ENCODE measurements around the gene NRXN3.

Gene NRXN3

DNA sequence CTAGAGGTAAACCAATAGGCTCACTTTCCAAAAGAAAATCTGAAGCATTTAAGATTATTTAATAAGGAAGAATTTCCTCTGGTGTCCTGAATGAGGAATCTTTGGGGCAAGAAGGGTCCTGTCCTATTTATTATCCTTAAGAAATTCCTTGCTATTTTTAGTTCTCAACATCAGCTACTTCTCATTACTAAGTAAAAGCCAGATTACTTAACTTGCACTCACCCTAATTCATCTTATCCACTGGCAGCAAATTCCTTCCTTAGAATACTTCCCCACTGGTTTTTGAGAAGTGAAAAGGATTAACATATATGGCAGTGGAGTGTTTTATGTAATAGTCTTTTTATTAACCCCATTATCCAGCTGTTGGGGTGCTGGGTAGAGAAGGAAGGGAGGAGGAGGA is 1273.4 kb downstream of the NRXN3 start:
- DNase-seq: no peak
- intact Hi-C loops (cut with DNase I): no loop called here

DNA sequence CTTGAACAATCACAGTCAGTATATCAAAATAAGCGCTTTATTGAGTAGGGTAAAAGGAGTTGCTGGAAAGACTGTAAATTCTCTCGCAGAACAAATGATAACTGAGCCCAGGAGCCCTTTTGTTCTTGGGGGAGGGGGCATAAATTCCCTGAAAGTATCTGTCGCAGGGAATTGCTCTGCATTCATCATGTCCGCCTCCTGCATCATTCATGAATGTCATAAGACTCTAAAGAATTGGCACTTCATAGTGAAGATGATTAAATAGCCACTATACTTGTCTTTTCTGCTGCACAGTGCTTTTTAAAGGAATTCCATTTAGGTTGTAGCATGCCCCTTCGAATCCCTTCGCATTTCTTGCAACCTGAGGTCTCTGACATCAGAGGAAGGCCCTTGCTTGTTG is 1278.8 kb downstream of the NRXN3 start:
- DNase-seq: no peak
- intact Hi-C loops (cut with DNase I): no loop called here

DNA sequence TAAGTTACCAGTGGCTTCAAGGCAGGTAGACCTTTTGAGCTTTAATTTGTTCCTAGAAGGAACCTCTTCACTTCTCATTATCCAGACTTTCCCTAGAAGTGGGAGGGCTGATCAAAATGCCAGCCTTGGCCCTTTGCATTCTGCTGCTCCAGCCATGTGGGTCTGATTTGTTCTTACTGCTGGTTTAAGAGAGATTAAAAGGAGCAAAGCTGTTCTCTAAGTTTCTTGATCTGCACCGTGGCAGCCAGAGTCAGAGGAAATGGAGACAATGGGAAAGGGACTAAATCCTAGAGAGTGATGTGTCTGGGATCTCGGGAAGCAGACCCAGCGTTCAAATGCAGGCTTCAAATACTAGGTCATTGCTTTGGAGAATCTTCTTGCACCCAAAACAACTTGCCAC is 1281.4 kb downstream of the NRXN3 start:
- no peak for DNase-seq
- intact Hi-C loops (cut with DNase I): no loop called here

DNA sequence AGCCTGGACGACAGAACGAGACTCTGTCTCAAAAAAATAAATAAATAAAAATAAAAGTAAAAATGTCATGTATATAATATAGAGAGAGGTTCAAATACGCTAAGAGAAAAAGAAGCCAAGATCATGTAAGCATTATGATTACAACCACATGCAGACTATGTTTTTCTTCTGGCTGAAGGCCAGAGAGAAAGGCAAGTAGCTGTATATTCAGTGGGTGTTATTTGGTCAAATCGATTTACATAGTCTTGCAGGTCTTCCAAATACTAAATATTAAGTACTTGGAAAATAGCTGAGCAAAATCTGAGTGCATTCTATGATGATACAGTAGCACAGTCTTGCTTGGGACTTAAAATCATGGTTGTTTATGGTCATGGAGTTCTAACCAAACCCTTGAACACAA is 1283.1 kb downstream of the NRXN3 start:
- DNase-seq: no peak
- intact Hi-C loops (cut with DNase I): no loop called here

DNA sequence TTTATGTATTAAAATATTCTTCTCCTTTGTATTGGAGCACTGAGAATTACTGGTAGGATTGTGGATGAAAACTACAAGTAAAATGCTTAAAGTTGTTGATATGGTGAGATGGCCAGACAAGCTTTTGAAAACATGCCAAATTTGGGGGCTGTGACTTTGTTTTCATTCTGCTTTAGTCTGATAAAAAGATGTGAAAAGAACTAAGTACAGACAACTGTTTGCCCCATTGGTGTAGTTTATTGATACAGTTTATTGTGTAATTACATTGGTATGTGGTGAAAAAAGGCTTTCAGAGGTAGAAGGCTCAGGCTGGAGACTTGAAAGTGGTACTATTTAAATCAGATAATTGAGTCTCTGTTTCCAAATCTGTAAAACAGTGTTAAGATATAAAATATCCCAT is 1294.3 kb downstream of the NRXN3 start:
- intact Hi-C loops (cut with DNase I): no loop called here
- no peak for DNase-seq

DNA sequence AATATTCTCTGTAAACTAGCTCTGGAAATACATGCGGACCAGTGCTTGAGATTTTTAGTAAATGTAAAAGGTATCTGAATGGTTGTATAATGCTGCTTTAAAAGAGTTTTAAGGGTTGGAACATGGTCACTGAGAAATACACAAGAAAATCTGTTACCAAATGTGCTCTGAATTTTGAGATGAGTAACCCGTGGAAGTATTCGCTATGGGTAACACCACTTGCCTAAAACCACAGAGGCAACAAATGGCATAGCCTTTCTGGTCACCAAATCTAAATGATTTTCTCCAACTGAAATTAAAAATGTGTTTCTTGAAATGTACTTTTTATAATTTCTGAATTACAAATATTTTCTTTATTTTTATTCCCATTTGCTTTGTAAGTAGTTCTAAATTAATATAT is 1295.5 kb downstream of the NRXN3 start:
- no peak for DNase-seq
- intact Hi-C loops (cut with DNase I): no loop called here

DNA sequence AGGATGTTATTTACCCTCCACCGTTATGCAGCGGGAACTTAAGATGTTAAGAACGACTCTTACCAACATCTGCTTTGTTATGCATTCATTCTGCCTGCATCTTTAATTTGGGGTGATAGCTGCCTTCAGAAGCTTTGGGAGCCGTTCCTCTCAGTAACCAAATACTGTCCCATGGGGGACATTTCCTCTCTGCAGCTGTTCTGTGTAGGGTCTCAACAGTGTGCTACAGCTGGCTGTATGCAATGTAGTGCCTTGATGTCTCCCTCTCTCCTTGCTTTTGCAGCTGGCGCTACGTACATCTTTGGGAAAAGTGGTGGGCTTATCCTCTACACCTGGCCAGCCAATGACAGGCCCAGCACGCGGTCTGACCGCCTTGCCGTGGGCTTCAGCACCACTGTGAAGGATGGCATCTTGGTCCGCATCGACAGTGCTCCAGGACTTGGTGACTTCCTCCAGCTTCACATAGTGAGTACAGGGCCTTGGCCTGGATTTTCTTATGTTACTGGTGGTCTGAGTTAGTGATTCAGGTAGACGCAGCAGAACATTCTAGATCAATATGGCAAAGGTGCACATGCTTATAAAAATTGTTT is 1296.9 kb downstream of the NRXN3 start:
- no peak for DNase-seq

DNA sequence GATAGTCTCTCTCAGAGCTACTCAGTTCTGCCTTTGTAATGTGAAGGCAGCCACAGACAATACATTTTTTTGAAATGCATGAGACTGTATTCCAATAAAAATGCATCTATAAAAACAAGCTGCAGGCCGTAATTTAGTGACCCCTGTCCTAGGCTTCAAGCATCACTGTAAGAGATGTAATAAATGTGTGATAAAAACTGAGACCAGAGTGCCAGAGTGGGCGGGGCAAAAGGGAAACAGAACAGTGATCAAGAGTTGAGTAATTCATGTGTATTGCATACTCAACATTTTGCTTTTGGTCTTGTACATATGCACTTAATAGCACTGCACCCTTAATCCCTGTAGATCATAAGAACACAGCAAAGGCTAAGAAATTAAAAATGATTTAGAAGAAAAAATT is 1297.7 kb downstream of the NRXN3 start:
- DNase-seq: no peak
- intact Hi-C loops (cut with DNase I): no loop called here

More for the DNA sequence above, 1296.9 kb downstream of the NRXN3 start:
- intact Hi-C loops (cut with DNase I): no loop called here

DNA sequence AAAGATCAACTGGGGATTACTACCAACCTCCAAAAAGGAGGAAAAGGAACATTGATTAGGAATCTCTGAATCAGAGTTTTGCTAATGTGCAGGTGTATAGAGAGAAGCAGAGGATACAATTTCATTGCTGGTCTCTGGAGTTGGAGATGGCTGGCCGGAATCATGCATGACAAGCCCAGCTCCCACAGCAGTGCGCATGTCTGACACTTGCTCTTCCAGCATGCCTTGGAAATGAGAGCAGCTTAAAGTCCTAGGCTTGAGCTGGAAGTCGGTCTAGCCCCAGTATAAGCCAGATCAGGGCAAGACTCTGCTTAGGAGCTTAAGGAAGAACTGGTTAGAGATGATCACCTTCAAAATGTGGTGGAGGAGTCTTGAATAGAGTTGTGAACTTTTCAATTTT is 1298.3 kb downstream of the NRXN3 start:
- no peak for DNase-seq
- intact Hi-C loops (cut with DNase I): no loop called here

DNA sequence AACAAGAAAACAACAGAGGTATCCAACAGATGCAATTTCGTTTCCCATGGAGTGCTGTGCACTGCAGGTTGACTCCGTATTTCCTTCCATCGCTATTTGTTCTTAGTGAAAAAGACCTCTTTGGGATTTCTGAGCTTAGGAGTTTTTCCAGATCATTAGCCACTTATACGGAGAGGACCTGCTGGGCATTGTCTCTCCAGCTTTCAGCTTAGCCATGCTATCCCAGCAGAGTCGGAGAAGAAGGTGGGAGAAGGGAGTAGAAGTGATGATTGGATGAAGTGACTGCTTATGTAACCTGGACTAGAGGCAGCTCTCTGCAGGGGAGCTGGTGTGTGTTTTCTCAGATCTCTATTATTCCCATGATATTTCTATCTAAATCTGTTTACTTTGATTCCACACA is 1303.5 kb downstream of the NRXN3 start:
- DNase-seq: no peak
- intact Hi-C loops (cut with DNase I): no loop called here

DNA sequence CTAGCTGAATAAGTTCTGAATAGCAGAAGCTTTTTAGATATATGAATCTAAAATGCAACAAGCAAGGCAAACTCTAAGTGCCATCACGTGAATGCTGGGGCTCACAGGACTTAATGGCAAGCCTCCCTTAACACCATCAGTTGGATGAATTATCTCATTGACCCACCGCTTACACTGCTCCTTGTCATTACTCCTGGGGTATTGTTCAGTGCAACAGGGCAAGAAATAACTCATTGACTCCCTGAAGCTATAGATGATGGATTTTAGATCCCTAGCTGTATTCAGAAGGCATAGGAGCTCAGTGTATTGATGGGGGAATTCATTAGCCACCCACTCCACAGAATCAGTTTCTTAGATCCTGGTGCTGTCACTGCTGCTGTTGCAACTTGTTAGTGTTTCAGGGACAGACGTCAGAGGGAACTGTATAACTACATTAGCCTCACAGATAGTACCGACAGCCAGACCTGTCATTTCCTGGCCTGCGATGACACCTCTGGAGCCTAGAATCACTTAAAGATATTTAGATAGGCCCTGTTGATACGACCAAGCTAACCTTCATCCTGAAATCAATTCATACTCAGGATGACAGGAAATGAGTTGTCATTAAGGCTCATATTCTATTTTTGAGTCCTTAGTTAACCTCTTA is 1305.8 kb downstream of the NRXN3 start:
- DNase-seq: peak in 7 of 42 donors; percentile 8 to 39 (median 19)
- intact Hi-C loops (cut with DNase I): no loop called here

DNA sequence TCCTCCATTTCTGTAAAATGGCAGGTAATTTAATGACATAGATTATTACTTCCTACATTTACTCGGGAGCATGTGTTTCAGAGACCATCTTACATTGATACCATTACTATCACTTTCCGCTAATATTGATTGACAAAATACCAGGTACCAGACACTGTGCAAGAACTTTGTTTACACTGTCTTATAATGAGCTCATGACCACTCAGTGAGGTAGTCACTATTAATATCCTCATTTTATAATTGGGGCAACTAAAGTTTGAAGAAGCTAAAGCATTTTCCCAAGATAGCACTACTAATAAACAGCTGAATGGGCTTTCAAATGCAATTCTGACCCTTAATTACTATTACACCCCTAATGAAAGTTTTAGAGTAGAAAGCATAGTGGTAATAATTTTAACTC is 1306.4 kb downstream of the NRXN3 start:
- intact Hi-C loops (cut with DNase I): no loop called here
- no peak for DNase-seq

DNA sequence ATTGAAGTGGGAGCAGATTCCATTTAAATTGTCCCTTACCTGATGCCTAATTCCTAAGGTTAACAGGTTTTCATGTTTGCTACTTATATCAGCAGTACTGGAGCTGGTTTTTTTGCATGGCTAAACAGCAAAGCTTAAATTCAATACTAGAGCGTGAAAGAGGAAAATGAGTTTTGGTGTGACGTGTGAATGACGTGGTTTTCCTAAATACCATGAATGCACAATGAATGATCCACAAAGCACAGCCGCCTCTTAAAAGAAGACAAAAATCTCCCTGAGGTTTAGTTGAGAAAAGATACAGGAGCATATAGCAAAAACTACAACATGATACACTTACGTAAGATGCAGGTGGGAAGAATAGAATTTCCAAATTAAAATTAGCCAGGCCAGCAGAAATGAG is 1310.0 kb downstream of the NRXN3 start:
- intact Hi-C loops (cut with DNase I): no loop called here
- no peak for DNase-seq

DNA sequence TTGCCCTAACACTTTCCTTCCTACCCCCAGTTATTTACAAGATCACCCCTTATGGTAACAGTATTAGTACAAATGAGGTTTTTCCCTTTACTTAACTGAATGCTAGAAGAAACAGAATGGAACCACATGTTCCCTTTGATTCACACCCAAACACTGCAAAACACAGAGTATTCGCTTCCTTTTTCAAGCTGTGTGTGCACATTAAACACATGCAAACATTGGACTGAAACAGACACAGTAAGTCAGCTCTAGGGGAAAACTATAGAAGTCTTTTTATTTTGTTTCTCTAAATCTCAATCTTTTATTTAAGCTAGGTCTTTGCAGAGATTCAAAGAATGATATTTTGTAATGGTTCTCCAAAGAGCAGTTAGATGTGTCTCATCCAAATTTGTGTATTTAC is 1312.7 kb downstream of the NRXN3 start:
- intact Hi-C loops (cut with DNase I): no loop called here
- no peak for DNase-seq

DNA sequence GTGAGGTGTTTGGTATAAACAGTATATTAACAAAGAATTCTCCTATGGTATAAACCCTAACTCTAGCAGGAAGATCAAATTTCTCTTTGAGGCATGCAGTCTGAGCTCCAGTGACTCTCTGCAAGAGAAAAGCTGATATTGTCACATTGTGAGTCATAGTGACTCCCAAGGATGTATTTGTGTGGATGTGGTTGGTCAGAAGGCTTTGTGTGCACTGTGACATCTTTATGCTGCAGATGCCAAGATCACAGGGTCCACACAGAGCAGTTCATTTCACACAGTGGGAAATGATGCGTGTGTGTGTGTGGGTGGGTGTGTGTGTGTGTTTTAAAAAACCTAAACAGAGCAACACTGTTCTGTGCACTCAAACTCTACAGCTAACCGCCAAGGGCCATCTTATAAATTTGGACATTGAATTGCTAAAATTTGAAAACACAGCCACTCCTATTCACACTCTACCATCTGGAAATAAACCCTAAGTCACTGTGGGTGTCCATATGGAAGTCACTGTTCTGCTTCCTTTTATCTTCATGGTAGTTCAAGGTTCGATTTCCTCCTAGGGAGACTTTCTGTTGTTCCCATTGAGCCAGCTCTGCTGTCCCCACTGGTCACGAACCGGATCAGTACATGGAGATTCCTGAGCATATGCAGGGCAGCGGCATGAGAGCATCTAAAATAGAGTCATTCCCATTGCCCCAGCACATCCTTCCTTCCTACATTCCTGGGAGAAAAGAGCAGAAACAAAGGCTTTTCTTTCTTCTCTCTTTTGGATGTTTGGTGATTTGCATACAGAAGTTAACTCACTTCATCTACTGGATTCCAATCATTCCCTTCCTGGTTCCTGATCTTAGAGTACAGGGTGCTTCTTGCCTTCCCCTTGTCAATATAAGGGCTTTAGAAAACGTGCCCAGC is 1313.6 kb downstream of the NRXN3 start:
- no peak for DNase-seq
- intact Hi-C loops (cut with DNase I): no loop called here

DNA sequence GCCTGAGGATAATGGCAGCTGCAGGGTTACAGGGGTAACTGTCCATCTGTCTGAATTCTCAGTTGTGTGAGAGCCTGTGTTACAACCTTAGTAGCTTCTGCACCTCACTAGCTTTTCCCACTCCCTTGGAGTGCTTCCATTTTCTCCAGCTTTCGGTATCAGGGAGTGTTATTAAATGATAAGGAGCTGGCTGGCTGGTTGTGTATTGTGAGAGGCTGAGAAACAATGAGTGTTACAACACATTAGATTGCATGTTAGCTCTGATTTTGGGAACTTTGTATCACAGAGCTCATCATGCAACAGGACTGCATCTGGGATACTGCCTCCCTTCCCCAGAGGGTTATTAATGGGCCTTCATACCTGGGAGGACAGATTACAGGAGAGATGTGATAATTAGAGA is 1317.5 kb downstream of the NRXN3 start:
- intact Hi-C loops (cut with DNase I): no loop called here
- no peak for DNase-seq

DNA sequence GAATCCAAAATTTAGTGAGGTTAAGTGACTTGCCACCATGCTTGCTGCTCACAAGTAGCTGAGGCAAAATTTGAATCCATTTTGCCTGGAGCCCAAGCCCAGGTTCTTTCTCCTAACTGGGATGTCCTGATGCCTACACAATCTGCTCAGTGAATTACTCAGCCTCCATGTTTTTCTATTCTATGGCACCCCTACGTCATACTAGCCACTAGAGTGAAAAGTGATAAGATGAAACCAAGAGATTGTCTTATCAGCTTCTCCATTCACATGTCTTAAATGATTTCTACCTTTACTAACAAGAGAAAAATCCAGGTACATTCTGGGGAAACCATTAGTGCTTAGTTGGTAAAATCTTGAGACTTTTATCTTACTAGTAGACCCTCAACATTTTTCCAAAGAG is 1321.0 kb downstream of the NRXN3 start:
- DNase-seq: no peak
- intact Hi-C loops (cut with DNase I): no loop called here

DNA sequence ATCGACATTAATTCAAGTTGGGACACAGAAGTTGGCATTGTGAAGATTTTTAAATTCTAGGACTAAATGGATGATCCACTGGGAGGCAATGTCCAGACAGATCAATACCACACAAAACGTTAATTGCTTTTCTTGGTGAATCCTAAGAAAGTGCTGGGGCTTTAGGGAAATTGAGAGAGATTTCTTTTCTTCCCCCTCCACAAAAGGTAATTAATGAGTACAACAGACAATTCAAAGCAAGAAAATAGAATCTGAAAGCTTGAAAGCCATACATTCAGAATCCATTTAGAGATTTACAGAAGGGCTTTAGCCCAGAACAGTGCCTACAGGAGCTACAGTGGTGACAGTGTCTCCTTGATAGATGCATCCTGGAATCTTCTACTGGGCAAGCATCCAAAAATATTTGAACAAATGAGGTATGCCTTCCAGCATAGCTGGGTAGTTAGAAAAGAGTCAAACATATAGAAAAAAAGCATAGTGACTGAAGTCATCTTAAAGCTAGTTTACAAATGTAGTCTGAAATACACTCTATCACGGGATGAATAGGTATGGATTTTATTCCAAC is 1323.0 kb downstream of the NRXN3 start:
- no peak for DNase-seq
- intact Hi-C loops (cut with DNase I): no loop called here

DNA sequence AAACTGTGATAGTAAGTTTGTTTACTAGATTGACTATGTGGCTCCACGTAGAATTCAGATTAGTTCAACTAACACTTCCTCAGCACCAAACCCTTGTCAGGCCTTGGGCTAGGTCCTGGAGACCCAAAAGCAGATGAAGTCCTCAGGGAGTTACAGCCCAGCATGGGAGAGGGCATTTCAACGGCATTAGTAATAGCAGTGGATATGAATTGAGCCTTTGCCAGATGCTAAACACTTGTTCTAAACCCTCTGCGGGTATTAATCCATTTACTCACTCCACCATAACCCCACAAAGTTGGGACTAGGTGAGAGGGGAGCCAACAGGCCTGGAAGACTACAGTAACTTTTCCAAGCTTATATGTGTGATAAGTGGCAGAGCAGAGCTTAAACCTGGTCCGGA is 1326.5 kb downstream of the NRXN3 start:
- intact Hi-C loops (cut with DNase I): no loop called here
- no peak for DNase-seq

DNA sequence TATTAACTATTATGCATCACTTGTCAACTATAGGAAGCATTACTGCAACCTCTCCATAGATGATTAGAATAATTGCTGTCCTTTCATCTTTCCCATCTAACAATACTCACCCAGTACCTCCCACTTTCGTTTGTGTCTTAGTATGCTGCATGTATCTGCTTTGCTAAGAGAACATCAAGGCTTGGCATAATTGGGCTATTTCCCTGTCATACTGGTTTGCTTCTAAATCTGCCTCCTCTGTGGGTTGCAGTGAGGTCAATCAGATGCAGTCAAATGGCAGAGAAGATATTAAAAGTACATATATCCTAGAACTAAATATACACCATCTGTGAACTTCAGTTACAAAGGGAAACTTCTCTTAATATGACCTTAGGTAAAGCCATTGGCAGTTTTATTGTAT is 1330.3 kb downstream of the NRXN3 start:
- DNase-seq: peak in 6 of 42 donors; percentile 5 to 67 (median 30)
- intact Hi-C loops (cut with DNase I): no loop called here

All from head of caudate nucleus (tissue), 42 donors.